Activated naive CD8-positive, alpha-beta T cell treated with anti-CD3 and anti-CD28 coated beads for 36 hours (primary cell): ENCODE data around the gene NR2C2. TPM values are rescaled to one million over a fixed set of nuclear protein-coding genes. Genes with fewer than 3 reads are reported as not detected.
A peak's percentile ranks its signal among the peaks of the same experiment; 100 is the strongest.

Experiments used
- DNase-seq: peaks from one replicate; pipeline ENCODE4 v3.0.0; 2021
- H3K27ac Mint-ChIP-seq: one replicate; pipeline ENCODE4 v1.8.0; 2022; ENCODE audit warnings: mild to moderate bottlenecking, moderate library complexity, mixed read lengths
- H3K27me3 Mint-ChIP-seq: one replicate; pipeline ENCODE4 v1.8.0; 2022; ENCODE audit warnings: mild to moderate bottlenecking, mixed read lengths
- H3K36me3 Mint-ChIP-seq: one replicate; pipeline ENCODE4 v1.8.0; 2021; ENCODE audit warnings: mild to moderate bottlenecking, mixed read lengths
- H3K4me1 Mint-ChIP-seq: one replicate; pipeline ENCODE4 v1.8.0; 2021; ENCODE audit warnings: mixed read lengths
- H3K4me3 Mint-ChIP-seq: one replicate; pipeline ENCODE4 v1.8.0; 2022; ENCODE audit warnings: mild to moderate bottlenecking, moderate library complexity, mixed read lengths
- H3K9me3 Mint-ChIP-seq: one replicate; pipeline ENCODE4 v1.8.0; 2022; ENCODE audit warnings: mixed read lengths
- total RNA-seq, 2 experiments: library from RNA; stranded (reverse); gene quantifications; one replicate each; pipeline ENCODE4 v1.2.3, GENCODE V29; 2021

The NR2C2 gene
- total RNA-seq, 2 experiments from 2014 or later: 39.1 to 43.1 TPM

- Mint-ChIP-seq H3K27ac (no peak overlapping the region), H3K9me3 (no peaks in the 10 kb centered on the region), H3K36me3 (peaks cover 14% of the 10 kb centered on the region), H3K4me3 (no peak overlapping the region), H3K4me1 (peaks cover 2% of the 10 kb centered on the region), H3K27me3 (no peaks in the 10 kb centered on the region)
- no peak for DNase-seq
Measured at GRCh38 chr3:15011174-15011573, 63.8 kb downstream of the NR2C2 start.

- H3K9me3 Mint-ChIP-seq: no peaks in the 10 kb centered on the region
- no peaks in the 10 kb centered on the region for H3K27me3 Mint-ChIP-seq
- H3K36me3 Mint-ChIP-seq: peaks cover 22% of the 10 kb centered on the region
- no peak overlapping the region for H3K27ac Mint-ChIP-seq
- no peak overlapping the region for H3K4me3 Mint-ChIP-seq
- DNase-seq: no peak
- peaks cover 2% of the 10 kb centered on the region for H3K4me1 Mint-ChIP-seq
Measured at GRCh38 chr3:15014606-15015328, 67.4 kb downstream of the NR2C2 start.

GRCh38 chr3:15015456-15015855, 68.1 kb downstream of the NR2C2 start:
- Mint-ChIP-seq H3K4me3 (no peak overlapping the region), H3K4me1 (peaks cover 2% of the 10 kb centered on the region), H3K27ac (no peak overlapping the region), H3K27me3 (no peaks in the 10 kb centered on the region), H3K36me3 (peaks cover 22% of the 10 kb centered on the region), H3K9me3 (no peaks in the 10 kb centered on the region)
- DNase-seq: no peak

- peaks cover 22% of the 10 kb centered on the region for H3K36me3 Mint-ChIP-seq
- H3K9me3 Mint-ChIP-seq: no peaks in the 10 kb centered on the region
- no peak overlapping the region for H3K27ac Mint-ChIP-seq
- H3K27me3 Mint-ChIP-seq: no peaks in the 10 kb centered on the region
- no peak overlapping the region for H3K4me3 Mint-ChIP-seq
- no peak for DNase-seq
- H3K4me1 Mint-ChIP-seq: peaks cover 2% of the 10 kb centered on the region
Measured at GRCh38 chr3:15017191-15017590, 69.8 kb downstream of the NR2C2 start.

- Mint-ChIP-seq H3K27ac (no peak overlapping the region), H3K9me3 (no peaks in the 10 kb centered on the region), H3K4me3 (no peak overlapping the region), H3K36me3 (peaks cover 15% of the 10 kb centered on the region), H3K27me3 (no peaks in the 10 kb centered on the region), H3K4me1 (no peaks in the 10 kb centered on the region)
- no peak for DNase-seq
Measured at GRCh38 chr3:15023249-15023648, 75.9 kb downstream of the NR2C2 start.

- H3K27me3 Mint-ChIP-seq: no peaks in the 10 kb centered on the region
- peaks cover 14% of the 10 kb centered on the region for H3K36me3 Mint-ChIP-seq
- no peaks in the 10 kb centered on the region for H3K4me1 Mint-ChIP-seq
- no peak for DNase-seq
- H3K4me3 Mint-ChIP-seq: no peak overlapping the region
- no peaks in the 10 kb centered on the region for H3K9me3 Mint-ChIP-seq
- no peak overlapping the region for H3K27ac Mint-ChIP-seq
Measured at GRCh38 chr3:15023719-15024118, 76.3 kb downstream of the NR2C2 start.

GRCh38 chr3:15029625-15030024, 82.2 kb downstream of the NR2C2 start:
- Mint-ChIP-seq H3K27me3 (no peaks in the 10 kb centered on the region), H3K9me3 (no peaks in the 10 kb centered on the region), H3K4me1 (no peaks in the 10 kb centered on the region), H3K36me3 (peaks cover 16% of the 10 kb centered on the region), H3K4me3 (no peak overlapping the region), H3K27ac (no peak overlapping the region)
- no peak for DNase-seq

GRCh38 chr3:15032650-15033049, 85.3 kb downstream of the NR2C2 start:
- Mint-ChIP-seq H3K36me3 (peaks cover 9% of the 10 kb centered on the region), H3K27ac (no peak overlapping the region)

GRCh38 chr3:15033103-15033502, 85.7 kb downstream of the NR2C2 start:
- H3K27ac Mint-ChIP-seq: no peak overlapping the region
- H3K4me3 Mint-ChIP-seq: no peak overlapping the region
- peaks cover 9% of the 10 kb centered on the region for H3K36me3 Mint-ChIP-seq

More at GRCh38 chr3:15032650-15033049, 85.3 kb downstream of the NR2C2 start:
- Mint-ChIP-seq H3K9me3 (no peaks in the 10 kb centered on the region), H3K4me1 (no peaks in the 10 kb centered on the region), H3K4me3 (no peak overlapping the region), H3K27me3 (no peaks in the 10 kb centered on the region)
- DNase-seq: no peak

GRCh38 chr3:15038306-15038705, 90.9 kb downstream of the NR2C2 start:
- no peak for DNase-seq
- H3K4me1 Mint-ChIP-seq: peaks cover 4% of the 10 kb centered on the region
- H3K27ac Mint-ChIP-seq: no peak overlapping the region
- peaks cover 8% of the 10 kb centered on the region for H3K36me3 Mint-ChIP-seq
- no peaks in the 10 kb centered on the region for H3K27me3 Mint-ChIP-seq
- H3K9me3 Mint-ChIP-seq: no peaks in the 10 kb centered on the region
- no peak overlapping the region for H3K4me3 Mint-ChIP-seq

More at GRCh38 chr3:15033103-15033502, 85.7 kb downstream of the NR2C2 start:
- no peak for DNase-seq
- Mint-ChIP-seq H3K4me1 (no peaks in the 10 kb centered on the region), H3K27me3 (no peaks in the 10 kb centered on the region), H3K9me3 (no peaks in the 10 kb centered on the region)

- peak overlapping the region; percentile 30 for H3K27ac Mint-ChIP-seq
- no peak overlapping the region for H3K4me3 Mint-ChIP-seq
- peaks cover 12% of the 10 kb centered on the region for H3K36me3 Mint-ChIP-seq
- no peak for DNase-seq
- H3K27me3 Mint-ChIP-seq: no peaks in the 10 kb centered on the region
- H3K4me1 Mint-ChIP-seq: peaks cover 23% of the 10 kb centered on the region
- no peaks in the 10 kb centered on the region for H3K9me3 Mint-ChIP-seq
Measured at GRCh38 chr3:15040844-15041243, 93.5 kb downstream of the NR2C2 start.

- no peaks in the 10 kb centered on the region for H3K27me3 Mint-ChIP-seq
- H3K27ac Mint-ChIP-seq: peak overlapping the region; percentile 55
- H3K9me3 Mint-ChIP-seq: no peaks in the 10 kb centered on the region
- H3K4me3 Mint-ChIP-seq: no peak overlapping the region
- H3K36me3 Mint-ChIP-seq: peaks cover 16% of the 10 kb centered on the region
- no peak for DNase-seq
- peaks cover 25% of the 10 kb centered on the region for H3K4me1 Mint-ChIP-seq
Measured at GRCh38 chr3:15041950-15042349, 94.6 kb downstream of the NR2C2 start.

GRCh38 chr3:15042936-15043335, 95.6 kb downstream of the NR2C2 start:
- no peak overlapping the region for H3K4me3 Mint-ChIP-seq
- no peaks in the 10 kb centered on the region for H3K9me3 Mint-ChIP-seq
- H3K36me3 Mint-ChIP-seq: peaks cover 19% of the 10 kb centered on the region
- DNase-seq: no peak
- H3K4me1 Mint-ChIP-seq: peaks cover 27% of the 10 kb centered on the region
- peak overlapping the region; percentile 55 for H3K27ac Mint-ChIP-seq
- H3K27me3 Mint-ChIP-seq: no peaks in the 10 kb centered on the region

GRCh38 chr3:15043408-15044171, 96.2 kb downstream of the NR2C2 start:
- Mint-ChIP-seq H3K4me1 (peaks cover 27% of the 10 kb centered on the region), H3K36me3 (peaks cover 20% of the 10 kb centered on the region), H3K27ac (peak overlapping the region; percentile 38), H3K9me3 (no peaks in the 10 kb centered on the region), H3K27me3 (no peaks in the 10 kb centered on the region), H3K4me3 (no peak overlapping the region)
- no peak for DNase-seq

GRCh38 chr3:15044326-15044725, 96.9 kb downstream of the NR2C2 start:
- Mint-ChIP-seq H3K36me3 (peaks cover 20% of the 10 kb centered on the region), H3K9me3 (no peaks in the 10 kb centered on the region), H3K27ac (peak overlapping the region; percentile 64), H3K4me1 (peaks cover 27% of the 10 kb centered on the region), H3K27me3 (no peaks in the 10 kb centered on the region), H3K4me3 (no peak overlapping the region)
- no peak for DNase-seq
